Activated CD4-positive, alpha-beta memory T cell treated with anti-CD3 and anti-CD28 coated beads for 36 hours (primary cell): ENCODE measurements around the gene SH3RF3. TPM values are rescaled to one million over a fixed set of nuclear protein-coding genes. Genes with fewer than 3 reads are reported as not detected.

Source experiments
- CTCF ChIA-PET: fragments of 350-600 bp; sonication (Branson Sonifier 250); formaldehyde crosslinking; loops from one replicate; lab custom pipeline; 2021; ENCODE audit warnings: antibody characterized with exemption, inconsistent platforms; lab: Charles Lee
- POLR2A ChIA-PET: fragments of 350-600 bp; sonication (Branson Sonifier 250); formaldehyde crosslinking; loops from one replicate; lab custom pipeline; 2021; ENCODE audit warnings: antibody characterized with exemption; lab: Charles Lee
- DNase-seq: peaks from one replicate; pipeline ENCODE4 v3.0.0-alpha.2; 2020
- H3K27ac Mint-ChIP-seq: one replicate; pipeline ENCODE4 v1.8.0; 2021; ENCODE audit warnings: mixed read lengths
- H3K27me3 Mint-ChIP-seq: one replicate; pipeline ENCODE4 v1.8.0; 2021; ENCODE audit warnings: mixed read lengths
- H3K36me3 Mint-ChIP-seq: one replicate; pipeline ENCODE4 v1.8.0; 2021; ENCODE audit warnings: mixed read lengths
- H3K4me1 Mint-ChIP-seq: one replicate; pipeline ENCODE4 v1.8.0; 2021; ENCODE audit warnings: low read depth, mixed read lengths
- H3K4me3 Mint-ChIP-seq: one replicate; pipeline ENCODE4 v1.8.0; 2021; ENCODE audit warnings: mild to moderate bottlenecking, mixed read lengths
- H3K9me3 Mint-ChIP-seq: one replicate; pipeline ENCODE4 v1.8.0; 2021; ENCODE audit warnings: mixed read lengths
- intact Hi-C: fragments of 100-400 bp; cut with micrococcal nuclease; formaldehyde crosslinking; loops from one replicate; pipeline ENCODE4 v1.15.1; 2023
- total RNA-seq, 2 experiments: library from RNA; stranded (reverse); gene quantifications; one replicate each; pipeline ENCODE4 v1.2.3, GENCODE V29; 2021

Gene SH3RF3
- total RNA-seq, 2 experiments from 2014 or later = 0.33 to 0.34 TPM

DNA sequence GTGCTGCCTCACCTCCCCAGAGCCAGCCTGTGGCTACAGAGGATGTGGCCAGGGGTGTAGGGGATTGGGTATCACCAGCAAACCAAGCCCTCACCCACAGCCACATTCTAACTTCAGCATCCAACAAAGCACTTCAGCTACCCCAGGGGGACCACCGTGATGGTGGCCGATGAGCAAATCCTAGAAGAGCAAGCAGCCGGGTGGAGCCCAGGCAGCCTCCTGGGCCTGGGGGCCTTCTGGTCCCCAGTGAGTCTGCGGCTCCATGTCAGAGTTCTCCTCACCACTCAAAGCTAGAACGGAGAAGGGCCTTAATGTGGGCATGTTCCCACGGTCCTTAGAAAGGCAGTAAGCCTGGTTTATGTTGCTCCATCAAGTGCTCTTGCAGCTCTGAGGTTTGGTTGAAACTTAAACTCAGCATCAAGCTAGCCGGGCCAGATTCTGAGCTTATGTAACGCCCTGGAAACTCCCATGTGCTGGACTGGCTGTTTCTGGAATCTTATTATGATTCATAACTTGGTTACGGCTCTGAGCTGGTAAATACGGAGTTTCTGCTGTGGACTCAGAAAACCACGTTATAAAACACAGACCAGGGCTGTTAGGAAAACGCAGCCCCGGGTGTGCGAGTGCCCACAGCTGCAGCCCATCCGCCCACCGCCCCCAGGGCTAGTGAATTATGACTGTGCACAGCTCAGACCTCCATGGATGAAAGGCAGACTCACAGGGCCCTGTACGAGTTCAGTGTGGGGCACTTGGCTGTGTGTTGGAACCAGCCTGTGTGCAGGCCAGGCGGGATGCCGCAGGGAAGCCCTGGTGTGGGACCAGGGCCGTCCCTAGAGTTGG is 385.0 kb downstream of the SH3RF3 start:
- H3K36me3 Mint-ChIP-seq = no peaks in the 10 kb centered on the region

GRCh38 chr2:109514857-109515256 is 385.9 kb downstream of the SH3RF3 start:
- Mint-ChIP-seq H3K9me3 (no peaks in the 10 kb centered on the region), H3K27ac (no peak overlapping the region), H3K4me3 (no peak overlapping the region), H3K4me1 (peaks cover 15% of the 10 kb centered on the region), H3K27me3 (no peaks in the 10 kb centered on the region), H3K36me3 (no peaks in the 10 kb centered on the region)
- POLR2A ChIA-PET = no interaction called here
- CTCF ChIA-PET = no interaction called here
- DNase-seq = no peak
- intact Hi-C loops = loop anchor here (5.0 kb wide), 1 partner anchor 303 kb away; no protein-coding TSS in a partner anchor

More for the DNA sequence above, 385.0 kb downstream of the SH3RF3 start:
- H3K4me1 Mint-ChIP-seq = peaks cover 15% of the 10 kb centered on the region
- ChIA-PET CTCF (interaction anchor here (0.8 to 1.3 kb wide), 2 partner anchors 10 to 32 kb away, joined by 3 to 5 read pairs; no protein-coding TSS in a partner anchor), POLR2A (no interaction called here)
- intact Hi-C loops = loop anchor here (5.0 kb wide), 1 partner anchor 302 kb away; no protein-coding TSS in a partner anchor
- H3K27ac Mint-ChIP-seq = no peak overlapping the region
- H3K27me3 Mint-ChIP-seq = no peaks in the 10 kb centered on the region
- no peaks in the 10 kb centered on the region for H3K9me3 Mint-ChIP-seq
- peak; percentile 69 for DNase-seq
- H3K4me3 Mint-ChIP-seq = no peak overlapping the region

- ChIA-PET POLR2A (no interaction called here), CTCF (no interaction called here)
- H3K36me3 Mint-ChIP-seq = no peaks in the 10 kb centered on the region
- no peak overlapping the region for H3K27ac Mint-ChIP-seq
- H3K9me3 Mint-ChIP-seq = no peaks in the 10 kb centered on the region
- no peak overlapping the region for H3K4me3 Mint-ChIP-seq
- intact Hi-C loops = no loop called here
- DNase-seq = peak; percentile 45
- H3K4me1 Mint-ChIP-seq = peaks cover 13% of the 10 kb centered on the region
- no peaks in the 10 kb centered on the region for H3K27me3 Mint-ChIP-seq
Observed at GRCh38 chr2:109516445-109517117, 387.6 kb downstream of the SH3RF3 start.

DNA sequence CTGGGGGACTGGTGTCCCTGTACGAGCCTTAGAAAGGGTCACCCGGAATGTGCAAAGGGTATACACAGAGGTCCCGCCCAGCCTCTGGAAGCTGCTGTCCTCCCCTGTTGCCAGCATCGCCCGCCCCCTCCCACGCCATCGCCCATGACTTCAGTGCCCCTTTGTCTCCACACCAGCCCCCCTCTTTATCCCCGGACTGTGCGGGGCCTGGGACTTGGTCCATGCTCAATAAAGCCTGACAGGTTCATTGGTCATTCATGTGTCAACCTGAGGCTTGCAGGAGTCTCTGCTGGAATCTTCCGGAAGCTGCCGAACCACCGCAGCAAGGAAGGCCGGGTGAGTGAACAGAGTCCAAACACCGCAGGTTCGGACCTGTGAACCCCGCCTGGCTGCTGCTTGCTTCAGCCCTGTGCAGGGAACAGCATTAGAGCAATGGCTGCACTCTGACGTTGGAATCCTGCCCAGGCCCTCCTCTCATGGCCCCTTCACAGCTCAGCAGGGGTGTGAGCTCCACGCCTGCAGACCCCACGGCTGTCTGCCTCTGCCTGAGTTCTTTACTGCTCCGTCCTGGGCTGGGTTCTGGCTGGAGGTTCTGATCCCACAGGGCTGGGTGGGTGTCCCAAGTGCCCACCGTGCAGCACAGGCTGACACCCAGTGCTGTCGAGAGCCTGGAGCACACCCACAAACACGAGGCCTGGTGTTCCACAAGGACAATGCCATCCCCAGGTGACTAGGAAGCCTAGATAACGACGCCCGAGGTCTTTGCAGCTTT is 388.3 kb downstream of the SH3RF3 start:
- intact Hi-C loops = no loop called here
- no peaks in the 10 kb centered on the region for H3K27me3 Mint-ChIP-seq
- POLR2A ChIA-PET = no interaction called here
- peaks cover 13% of the 10 kb centered on the region for H3K4me1 Mint-ChIP-seq
- H3K36me3 Mint-ChIP-seq = no peaks in the 10 kb centered on the region
- H3K27ac Mint-ChIP-seq = no peak overlapping the region
- no peaks in the 10 kb centered on the region for H3K9me3 Mint-ChIP-seq
- CTCF ChIA-PET = interaction anchor here (1.4 kb wide), 1 partner anchor 29 kb away, joined by 4 read pairs; no protein-coding TSS in a partner anchor
- DNase-seq = no peak
- H3K4me3 Mint-ChIP-seq = no peak overlapping the region

GRCh38 chr2:109519513-109519912 is 390.5 kb downstream of the SH3RF3 start:
- DNase-seq = no peak
- H3K9me3 Mint-ChIP-seq = no peaks in the 10 kb centered on the region
- ChIA-PET CTCF (interaction anchor here (0.8 to 1.2 kb wide), 2 partner anchors 9 to 391 kb away, joined by 3 to 7 read pairs; no protein-coding TSS in a partner anchor), POLR2A (no interaction called here)
- no peaks in the 10 kb centered on the region for H3K27me3 Mint-ChIP-seq
- intact Hi-C loops = no loop called here
- H3K4me1 Mint-ChIP-seq = peaks cover 4% of the 10 kb centered on the region
- no peaks in the 10 kb centered on the region for H3K36me3 Mint-ChIP-seq
- H3K4me3 Mint-ChIP-seq = no peak overlapping the region
- H3K27ac Mint-ChIP-seq = no peak overlapping the region

DNA sequence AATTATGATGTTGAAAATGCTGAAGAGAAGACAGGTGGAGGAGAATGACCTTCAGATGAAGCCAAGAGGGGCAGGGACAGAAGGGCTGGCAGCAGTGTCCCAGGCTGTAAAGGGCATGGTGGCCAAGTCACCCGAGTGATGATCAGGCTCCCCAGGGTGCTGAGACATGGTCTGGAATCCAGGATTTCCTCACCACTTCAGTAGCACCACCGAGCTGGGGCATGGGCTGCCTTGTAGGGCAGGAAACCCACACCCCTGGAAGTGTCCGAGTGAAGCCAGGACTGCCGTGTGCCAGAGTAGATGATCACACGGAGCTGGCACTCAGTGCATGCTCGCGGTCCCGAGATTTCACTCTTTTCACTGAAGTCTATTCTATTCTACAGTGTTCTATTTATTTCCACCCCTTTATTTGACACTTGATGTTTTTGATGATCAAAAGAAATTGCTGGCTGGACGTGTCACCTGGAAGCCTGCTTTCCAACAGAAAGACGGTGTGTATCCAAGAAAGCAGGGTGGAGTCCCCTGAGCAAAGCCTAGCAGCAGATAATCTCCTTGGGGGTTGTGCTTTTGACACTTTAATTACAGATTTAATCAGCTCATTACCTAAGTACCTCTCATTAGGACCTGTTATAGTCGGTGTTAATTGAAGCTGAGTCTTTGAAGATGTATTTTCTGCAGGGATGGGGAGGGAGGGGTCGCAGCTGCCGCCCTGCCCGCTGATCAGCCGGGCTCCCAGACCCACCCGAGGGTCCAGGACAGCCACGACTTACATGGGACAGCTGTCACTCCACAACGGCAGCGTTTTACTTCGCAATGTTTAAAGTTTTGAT is 392.4 kb downstream of the SH3RF3 start:
- ChIA-PET CTCF (interaction anchor here (1.2 kb wide), 1 partner anchor 11 kb away, joined by 5 read pairs; no protein-coding TSS in a partner anchor), POLR2A (no interaction called here)
- no peak for DNase-seq
- Mint-ChIP-seq H3K4me3 (no peak overlapping the region), H3K36me3 (no peaks in the 10 kb centered on the region), H3K9me3 (no peaks in the 10 kb centered on the region), H3K27ac (no peak overlapping the region), H3K4me1 (no peaks in the 10 kb centered on the region), H3K27me3 (no peaks in the 10 kb centered on the region)
- intact Hi-C loops = no loop called here

DNA sequence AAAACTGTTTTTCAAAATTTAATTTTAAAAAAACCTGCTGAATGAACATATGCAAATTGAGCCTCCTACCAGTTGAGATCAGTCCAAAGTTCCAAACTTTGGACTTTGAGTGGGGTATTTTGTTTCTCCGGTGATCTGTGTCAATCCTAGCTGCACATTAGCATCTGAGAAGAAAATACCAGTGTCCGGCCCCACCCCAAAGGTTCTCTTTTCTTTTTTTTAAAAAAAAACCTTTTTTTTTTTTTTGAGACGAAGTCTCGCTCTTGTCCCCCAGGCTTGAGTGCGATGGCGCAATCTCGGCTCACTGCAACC is 393.0 kb downstream of the SH3RF3 start:
- Mint-ChIP-seq H3K27ac (no peak overlapping the region), H3K4me3 (no peak overlapping the region), H3K4me1 (no peaks in the 10 kb centered on the region), H3K27me3 (no peaks in the 10 kb centered on the region), H3K9me3 (no peaks in the 10 kb centered on the region), H3K36me3 (no peaks in the 10 kb centered on the region)
- ChIA-PET POLR2A (no interaction called here), CTCF (interaction anchor here (1.2 kb wide), 1 partner anchor 12 kb away, joined by 5 read pairs; no protein-coding TSS in a partner anchor)
- no peak for DNase-seq
- intact Hi-C loops = no loop called here

GRCh38 chr2:109523121-109523520 is 394.1 kb downstream of the SH3RF3 start:
- Mint-ChIP-seq H3K4me1 (no peaks in the 10 kb centered on the region), H3K36me3 (no peaks in the 10 kb centered on the region), H3K27ac (no peak overlapping the region), H3K27me3 (peaks cover 2% of the 10 kb centered on the region), H3K4me3 (no peak overlapping the region), H3K9me3 (no peaks in the 10 kb centered on the region)
- CTCF ChIA-PET = interaction anchor here (1.9 kb wide), 1 partner anchor 23 kb away, joined by 5 read pairs; no protein-coding TSS in a partner anchor
- DNase-seq = no peak
- intact Hi-C loops = no loop called here
- POLR2A ChIA-PET = no interaction called here

GRCh38 chr2:109523536-109524361 is 394.7 kb downstream of the SH3RF3 start:
- Mint-ChIP-seq H3K27ac (no peak overlapping the region), H3K27me3 (peaks cover 6% of the 10 kb centered on the region), H3K36me3 (no peaks in the 10 kb centered on the region), H3K4me1 (no peaks in the 10 kb centered on the region), H3K9me3 (no peaks in the 10 kb centered on the region), H3K4me3 (no peak overlapping the region)
- intact Hi-C loops = no loop called here
- DNase-seq = no peak
- CTCF ChIA-PET = interaction anchor here (1.3 to 1.9 kb wide), 2 partner anchors 13 to 22 kb away, joined by 5 read pairs; no protein-coding TSS in a partner anchor
- POLR2A ChIA-PET = no interaction called here

- ChIA-PET CTCF (no interaction called here), POLR2A (no interaction called here)
- H3K4me3 Mint-ChIP-seq = no peak overlapping the region
- no peak for DNase-seq
- intact Hi-C loops = no loop called here
- H3K27me3 Mint-ChIP-seq = peaks cover 10% of the 10 kb centered on the region
- no peaks in the 10 kb centered on the region for H3K9me3 Mint-ChIP-seq
- no peak overlapping the region for H3K27ac Mint-ChIP-seq
- H3K36me3 Mint-ChIP-seq = no peaks in the 10 kb centered on the region
- no peaks in the 10 kb centered on the region for H3K4me1 Mint-ChIP-seq
Observed at GRCh38 chr2:109525836-109526235, 396.8 kb downstream of the SH3RF3 start.
